Loucy (cell line): Measurements from ENCODE around the gene AGRN.

Source experiments
- CTCF ChIP-seq: fragments of 200-600 bp; sonication (generic); conservative IDR thresholded peaks from 2 replicates; pipeline ENCODE4 v1.5.1; 2014; ENCODE audit warnings: mild to moderate bottlenecking, antibody characterized with exemption, low read length
- EZH2phosphoT487 ChIP-seq: fragments of 200-600 bp; IDR thresholded peaks from 2 replicates; pipeline ENCODE4 v1.6.1; 2018; ENCODE audit warnings: antibody characterized with exemption, mild to moderate bottlenecking, moderate library complexity, borderline replicate concordance

GRCh38 chr1:1026599-1027413 is 6.9 kb downstream of the AGRN start:
- TF ChIP-seq CTCF (no peak), EZH2phosphoT487 (no peak)
